GM13976 (cell line): ENCODE data around the gene MUCL3.
"Not testable (repeated sequence)": the region's sequence is repeated elsewhere in the genome, so short reads cannot be mapped to it uniquely, and the experiment has no call there.

Experiments used
- DNase-seq: peaks from one replicate; pipeline ENCODE4 v3.0.0; 2012; ENCODE audit warnings: low spot score
- in situ Hi-C: fragments of 300-500 bp; cut with MboI; formaldehyde crosslinking; loops from one replicate; pipeline ENCODE4 v1.12.0; 2022; ENCODE audit warnings: low sequenced_read_pairs, mixed read lengths, inconsistent platforms; ENCODE audit not compliant: unreplicated experiment
- TF ChIP-seq, protein P1 (sequence below): IDR thresholded peaks from 2 replicates; pipeline ENCODE4 v1.5.1; 2012; ENCODE audit warnings: borderline replicate concordance, mild to moderate bottlenecking; ENCODE audit not compliant: insufficient read depth; ENCODE audit errors: extremely low read depth, missing control alignments, control extremely low read depth

MUCL3 gene

DNA sequence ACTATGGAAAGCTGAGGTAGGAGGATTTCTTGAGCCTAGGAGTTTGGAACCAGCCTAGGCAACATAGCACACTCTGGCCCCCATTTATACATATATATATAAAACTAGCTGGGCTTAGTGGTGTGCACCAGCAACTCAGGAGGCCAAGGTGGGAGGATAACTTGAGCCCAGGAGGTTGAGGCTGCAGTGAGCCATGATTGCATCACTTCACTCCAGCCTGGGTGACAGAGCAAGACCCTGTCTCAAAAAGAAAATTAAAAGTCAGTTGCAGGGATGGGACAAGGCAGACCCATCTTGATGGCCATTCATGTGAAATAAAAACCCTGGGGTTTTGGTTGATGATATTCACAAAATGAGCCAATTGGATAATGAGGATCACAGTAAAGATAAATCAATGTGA lies 39.3 kb upstream of the MUCL3 start:
- no peak for DNase-seq
- in situ Hi-C loops, result no loop called here
- TF ChIP-seq, protein P1, sequence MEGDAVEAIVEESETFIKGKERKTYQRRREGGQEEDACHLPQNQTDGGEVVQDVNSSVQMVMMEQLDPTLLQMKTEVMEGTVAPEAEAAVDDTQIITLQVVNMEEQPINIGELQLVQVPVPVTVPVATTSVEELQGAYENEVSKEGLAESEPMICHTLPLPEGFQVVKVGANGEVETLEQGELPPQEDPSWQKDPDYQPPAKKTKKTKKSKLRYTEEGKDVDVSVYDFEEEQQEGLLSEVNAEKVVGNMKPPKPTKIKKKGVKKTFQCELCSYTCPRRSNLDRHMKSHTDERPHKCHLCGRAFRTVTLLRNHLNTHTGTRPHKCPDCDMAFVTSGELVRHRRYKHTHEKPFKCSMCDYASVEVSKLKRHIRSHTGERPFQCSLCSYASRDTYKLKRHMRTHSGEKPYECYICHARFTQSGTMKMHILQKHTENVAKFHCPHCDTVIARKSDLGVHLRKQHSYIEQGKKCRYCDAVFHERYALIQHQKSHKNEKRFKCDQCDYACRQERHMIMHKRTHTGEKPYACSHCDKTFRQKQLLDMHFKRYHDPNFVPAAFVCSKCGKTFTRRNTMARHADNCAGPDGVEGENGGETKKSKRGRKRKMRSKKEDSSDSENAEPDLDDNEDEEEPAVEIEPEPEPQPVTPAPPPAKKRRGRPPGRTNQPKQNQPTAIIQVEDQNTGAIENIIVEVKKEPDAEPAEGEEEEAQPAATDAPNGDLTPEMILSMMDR, result no peak

DNA sequence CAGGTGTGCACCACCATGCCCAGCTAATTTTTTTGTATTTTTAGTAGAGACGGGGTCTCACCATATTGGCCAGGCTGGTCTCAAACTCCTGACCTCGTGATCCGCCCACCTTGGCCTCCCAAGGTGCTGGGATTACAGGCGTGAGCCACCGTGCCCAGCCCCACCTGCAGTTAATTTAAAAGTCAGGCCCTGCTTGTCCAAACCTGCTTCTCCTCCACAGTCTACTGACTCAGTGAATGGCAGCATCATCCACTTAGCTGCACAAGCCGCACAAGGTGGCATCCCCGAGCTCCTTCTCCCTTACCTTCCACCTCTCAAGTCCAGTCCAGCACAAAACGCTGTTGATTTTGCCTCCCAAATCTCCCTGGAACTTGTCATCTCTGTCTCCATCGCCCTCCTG lies 38.6 kb upstream of the MUCL3 start:
- in situ Hi-C loops, result not testable (repeated sequence)

DNA sequence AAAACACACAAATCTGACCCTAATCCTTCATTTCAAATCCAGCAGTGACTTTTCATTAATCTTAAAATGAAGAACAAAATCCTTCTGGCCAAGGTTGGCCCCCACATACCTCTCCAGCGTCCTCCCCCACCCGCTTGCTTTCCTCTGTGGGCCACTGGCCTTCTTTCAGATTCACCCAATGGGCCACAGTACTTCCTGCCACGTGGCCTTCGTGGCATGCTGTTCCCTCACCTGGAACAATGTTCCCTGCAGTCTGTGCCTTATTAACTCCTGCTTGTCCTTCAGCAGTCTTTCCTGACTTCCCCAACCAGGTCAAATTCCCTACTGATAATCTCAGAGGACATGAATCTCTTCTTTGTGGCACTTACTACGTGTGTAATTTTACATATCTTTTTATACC lies 38.1 kb upstream of the MUCL3 start:
- no peak for DNase-seq
- in situ Hi-C loops, result no loop called here
- TF ChIP-seq, protein P1, result no peak

More for the DNA sequence above, 38.6 kb upstream of the MUCL3 start:
- DNase-seq, result not testable (repeated sequence)

DNA sequence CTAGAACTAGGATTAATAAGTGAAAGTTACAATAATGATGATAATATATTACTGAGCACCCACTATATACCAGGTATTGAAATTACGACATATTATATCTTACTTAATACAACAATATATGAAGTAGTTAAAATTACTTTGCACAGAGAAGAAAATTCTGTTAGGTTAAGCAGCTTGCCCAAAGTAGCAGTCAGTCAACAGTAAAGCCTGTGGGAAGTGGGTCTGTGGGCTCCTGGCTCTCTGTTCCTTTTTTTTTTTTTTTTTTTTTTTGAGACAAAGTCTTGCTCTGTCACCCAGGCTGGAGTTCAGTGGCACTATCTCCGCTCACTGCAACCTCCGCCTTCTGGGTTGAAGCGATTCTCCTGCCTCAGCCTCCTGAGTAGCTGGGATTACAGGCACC lies 37.5 kb upstream of the MUCL3 start:
- TF ChIP-seq, protein P1, result no peak
- in situ Hi-C loops, result no loop called here
- no peak for DNase-seq

DNA sequence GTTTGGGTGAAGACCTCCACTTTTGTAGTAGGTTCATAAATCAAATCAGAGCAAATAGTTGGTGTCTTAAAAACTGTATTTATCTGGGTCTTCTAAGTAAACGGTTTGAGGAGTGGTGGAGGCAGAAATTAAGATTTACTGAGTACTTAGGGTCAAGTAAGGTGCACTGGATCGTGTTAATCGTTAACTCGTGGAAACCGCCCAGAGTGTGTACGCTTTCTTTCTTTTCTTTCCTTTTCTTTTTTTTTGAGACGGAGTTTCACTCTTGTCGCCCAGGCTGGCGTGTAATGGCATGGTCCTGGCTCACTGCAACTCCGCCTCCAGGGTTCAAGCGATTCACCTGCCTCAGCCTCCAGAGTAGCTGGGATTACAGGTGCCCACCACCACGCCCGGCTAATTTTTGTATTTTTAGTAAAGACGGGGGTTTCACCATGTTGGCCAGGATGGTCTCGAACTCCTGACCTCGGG lies 33.4 kb upstream of the MUCL3 start:
- DNase-seq, in situ Hi-C loops: not testable (repeated sequence)

DNA sequence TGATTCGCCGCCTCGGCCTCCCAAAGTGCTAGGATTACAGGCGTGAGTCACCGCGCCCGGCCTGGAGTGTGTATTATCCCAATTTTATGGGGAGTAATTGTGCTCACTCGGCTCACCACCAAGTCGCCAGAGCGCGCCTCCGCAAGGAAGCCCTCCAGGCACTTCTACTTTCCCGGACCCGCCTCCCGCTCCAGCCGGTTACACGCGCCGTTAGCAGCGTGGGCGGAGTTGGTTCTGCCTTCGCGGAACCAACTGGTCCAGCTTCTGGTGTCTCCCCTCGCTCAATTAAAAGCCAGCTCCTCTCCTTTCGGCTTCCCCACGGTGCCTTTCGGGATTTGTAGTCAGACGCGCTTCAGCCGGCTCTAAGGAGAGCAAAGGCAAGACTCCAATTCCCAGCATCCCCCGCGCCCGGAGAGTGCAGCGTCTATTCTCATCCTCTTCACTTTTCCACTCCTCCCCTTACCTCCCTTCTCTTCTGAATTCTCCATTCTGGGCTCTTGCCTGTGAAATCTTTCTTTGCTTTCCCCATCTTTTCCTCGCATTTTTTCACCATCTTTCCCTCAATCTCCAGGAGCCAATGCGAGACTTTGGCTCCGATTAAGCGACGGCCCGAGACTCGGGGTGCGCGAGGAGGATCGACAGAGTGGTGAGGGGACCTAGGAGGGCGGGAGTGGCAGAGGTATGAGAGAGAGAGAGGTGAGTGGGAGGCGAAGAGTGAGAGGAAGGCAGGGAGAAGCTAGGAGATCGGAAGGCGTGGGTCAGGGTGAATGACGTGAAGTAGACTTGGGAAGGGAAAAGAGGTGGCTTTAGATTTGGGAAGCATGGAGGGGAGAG lies 32.8 kb upstream of the MUCL3 start, which contains the start of gene GTF2H4:
Gene GTF2H4 (plus strand): TSS at position 450 of the 834 bp plus-strand sequence.
- TF ChIP-seq, protein P1, result no peak
- in situ Hi-C loops, result no loop called here
- DNase-seq, result peak; percentile 94

DNA sequence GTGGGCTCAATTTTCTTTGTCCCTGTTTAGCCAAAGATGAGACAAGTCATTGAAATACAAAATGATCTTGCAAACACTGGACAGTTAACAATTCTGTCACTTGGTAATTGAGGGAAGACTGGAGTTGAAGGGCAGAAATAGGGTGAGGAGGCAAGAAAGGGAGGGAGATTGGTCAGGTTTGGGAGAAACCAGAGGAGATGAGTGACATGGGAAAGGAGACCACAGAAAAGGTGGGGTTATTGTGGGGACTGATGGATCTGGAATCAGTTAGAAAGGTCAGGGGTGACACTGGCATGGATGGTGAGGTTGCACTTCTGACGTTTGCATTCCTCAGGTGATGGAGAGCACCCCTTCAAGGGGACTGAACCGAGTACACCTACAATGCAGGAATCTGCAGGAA lies 32.1 kb upstream of the MUCL3 start:
- DNase-seq, result no peak
- in situ Hi-C loops, result no loop called here
- TF ChIP-seq, protein P1, result no peak

DNA sequence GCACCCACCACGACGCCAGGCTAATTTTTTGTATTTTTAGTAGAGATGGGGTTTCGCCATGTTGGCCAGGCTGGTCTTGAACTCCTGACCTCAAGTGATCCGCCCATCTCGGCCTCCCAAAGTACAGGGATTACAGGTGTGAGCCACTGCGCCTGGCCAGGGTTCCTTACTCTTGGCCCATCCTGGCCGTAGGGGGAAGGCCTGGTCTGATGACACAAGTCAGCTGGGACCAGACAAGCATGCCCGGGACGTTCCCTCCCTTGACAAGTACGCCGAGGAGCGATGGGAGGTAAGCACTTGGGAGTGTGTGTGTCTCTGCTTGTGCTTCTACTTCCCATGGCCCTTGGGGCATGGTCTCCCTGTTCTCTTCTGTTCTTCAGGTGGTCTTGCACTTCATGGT lies 30.3 kb upstream of the MUCL3 start:
- DNase-seq, in situ Hi-C loops: not testable (repeated sequence)
